ENCODE results near the gene TAF15. TPM values are rescaled to one million over a fixed set of nuclear protein-coding genes. Genes with fewer than 3 reads are reported as not detected.

Gene TAF15
- 100 to 1,000 TPM; 132 to 170 (median 146) TPM for total RNA-seq (2021; fragmentation: NEBNext Ultra II Directional; extraction: Animal tissue kit (Norgen Biotek cat#: 25700))
- long read RNA-seq, partial matches to known transcripts: 0 of 3 reads
- long read RNA-seq, other reads (novel, unspliced or antisense): 2 of 3 reads

DNA sequence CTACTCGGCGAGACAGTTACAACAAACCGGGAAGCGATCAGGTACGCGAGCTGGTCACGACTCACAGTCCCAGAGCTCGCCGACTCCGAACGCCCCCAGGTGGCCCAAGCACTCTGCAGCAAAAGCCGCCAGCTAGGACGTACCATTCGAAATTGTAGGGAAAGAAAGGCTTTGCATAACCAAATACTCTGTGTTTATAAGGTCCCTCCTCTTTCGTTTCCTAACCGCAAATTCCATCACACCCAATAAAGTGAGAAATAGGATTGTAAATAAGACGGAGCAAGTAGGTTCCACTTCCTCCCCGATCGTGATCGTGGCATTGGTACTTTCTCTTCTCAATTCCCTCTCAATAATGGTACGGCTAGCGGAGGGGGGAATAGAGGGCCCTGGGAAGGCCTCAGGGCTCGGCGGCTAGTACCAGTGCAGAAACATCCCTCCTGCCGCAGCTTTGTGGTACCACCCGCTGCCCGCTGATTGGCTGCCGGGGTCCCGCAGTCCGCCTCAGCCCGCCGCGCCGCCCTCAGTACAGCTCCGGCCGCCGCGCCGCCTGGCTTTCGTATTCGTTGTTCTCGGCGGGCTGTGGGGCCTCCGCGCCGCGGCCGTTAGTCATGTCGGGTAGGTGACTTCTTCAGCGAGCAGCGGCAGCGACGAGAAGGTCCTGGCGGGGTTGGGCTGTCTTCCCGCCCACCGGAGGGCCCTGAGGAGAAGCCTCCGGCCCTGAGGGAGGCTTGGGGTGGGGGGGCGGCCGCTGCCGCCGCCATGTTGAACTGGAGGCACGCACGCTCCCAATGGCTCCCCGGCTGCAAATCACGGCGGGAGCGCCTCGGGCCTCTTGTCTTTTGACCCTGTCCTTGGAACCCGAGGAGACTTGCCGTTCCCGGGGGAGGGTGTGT lies at the start of gene TAF15:
TSS of gene TAF15 (plus strand) at position 523 of the 893 bp plus-strand sequence. CDS start at position 609, 86 bp downstream.
- Mint-ChIP-seq H3K4me3 (peak within 1 kb of the TSS; percentile 98), H3K27ac (peak within 1 kb of the TSS; percentile 98), H3K9me3 (no peaks in the 10 kb centered on the region), H3K4me1 (ENCODE audit: low read depth) (peaks cover 55% of the 10 kb centered on the region), H3K36me3 (ENCODE audit: low read depth) (peaks cover 6% of the 10 kb centered on the region), H3K27me3 (ENCODE audit: insufficient read depth) (no peaks in the 10 kb centered on the region; the same call in none of the 2 replicates)
- TF ChIP-seq, protein P1, sequence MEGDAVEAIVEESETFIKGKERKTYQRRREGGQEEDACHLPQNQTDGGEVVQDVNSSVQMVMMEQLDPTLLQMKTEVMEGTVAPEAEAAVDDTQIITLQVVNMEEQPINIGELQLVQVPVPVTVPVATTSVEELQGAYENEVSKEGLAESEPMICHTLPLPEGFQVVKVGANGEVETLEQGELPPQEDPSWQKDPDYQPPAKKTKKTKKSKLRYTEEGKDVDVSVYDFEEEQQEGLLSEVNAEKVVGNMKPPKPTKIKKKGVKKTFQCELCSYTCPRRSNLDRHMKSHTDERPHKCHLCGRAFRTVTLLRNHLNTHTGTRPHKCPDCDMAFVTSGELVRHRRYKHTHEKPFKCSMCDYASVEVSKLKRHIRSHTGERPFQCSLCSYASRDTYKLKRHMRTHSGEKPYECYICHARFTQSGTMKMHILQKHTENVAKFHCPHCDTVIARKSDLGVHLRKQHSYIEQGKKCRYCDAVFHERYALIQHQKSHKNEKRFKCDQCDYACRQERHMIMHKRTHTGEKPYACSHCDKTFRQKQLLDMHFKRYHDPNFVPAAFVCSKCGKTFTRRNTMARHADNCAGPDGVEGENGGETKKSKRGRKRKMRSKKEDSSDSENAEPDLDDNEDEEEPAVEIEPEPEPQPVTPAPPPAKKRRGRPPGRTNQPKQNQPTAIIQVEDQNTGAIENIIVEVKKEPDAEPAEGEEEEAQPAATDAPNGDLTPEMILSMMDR (IDR thresholded peaks at IDR 0.05): peak; percentile 80
- peak; percentile 99 for DNase-seq

DNA sequence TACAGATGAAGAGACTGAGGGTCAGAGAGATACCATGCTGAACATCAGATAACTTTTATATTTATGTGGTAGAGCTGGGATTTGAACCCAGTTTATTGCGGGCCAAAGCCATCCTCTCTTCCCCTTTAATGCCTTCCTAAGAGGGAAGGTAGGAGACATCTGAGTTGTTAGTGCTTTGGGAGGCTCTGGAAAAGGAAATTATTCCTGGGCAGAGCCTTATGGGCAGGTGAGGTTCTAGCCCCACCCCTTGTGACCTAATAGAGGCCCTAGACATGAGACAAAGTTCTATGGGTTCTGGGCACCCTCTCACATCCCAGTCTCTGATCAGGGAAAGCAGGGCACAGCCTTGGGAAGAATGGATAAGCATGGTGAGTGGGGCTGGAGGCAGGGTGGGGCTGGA lies 48.7 kb upstream of the TAF15 start, which contains the start of gene C17orf50:
TSS of gene C17orf50 (plus strand) at position 301 of the 400 bp plus-strand sequence. CDS start at position 356, 55 bp downstream.
- Mint-ChIP-seq H3K27ac (no peak within 1 kb of the TSS), H3K36me3 (ENCODE audit: low read depth) (no peaks in the 10 kb centered on the region), H3K27me3 (ENCODE audit: insufficient read depth) (peaks cover 37% of the 10 kb centered on the region), H3K4me1 (ENCODE audit: low read depth) (peaks cover 10% of the 10 kb centered on the region), H3K4me3 (no peak within 1 kb of the TSS), H3K9me3 (no peaks in the 10 kb centered on the region)
- no peak for DNase-seq
- TF ChIP-seq, protein P1 (IDR thresholded peaks at IDR 0.05): no peak

DNA sequence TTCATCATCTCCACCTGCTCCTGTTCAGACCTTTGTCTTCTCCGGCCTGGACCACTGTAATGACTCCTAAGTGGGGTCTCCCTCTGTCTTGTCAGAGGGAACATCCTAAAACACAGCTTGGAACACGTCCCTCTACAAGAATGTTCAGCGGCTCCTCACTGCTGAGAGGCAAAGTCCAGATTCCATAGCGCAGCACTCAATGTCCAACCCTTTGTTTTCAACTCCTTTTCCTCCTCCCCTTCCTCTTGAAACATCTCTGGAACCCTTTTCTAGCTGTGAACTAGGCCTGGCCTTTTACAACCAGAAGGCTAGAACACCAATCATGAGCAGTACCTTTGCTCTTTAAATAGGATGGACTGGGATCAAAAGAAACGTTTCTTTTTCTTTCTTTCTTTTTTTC lies 47.7 kb upstream of the TAF15 start:
- no peak overlapping the region for H3K27ac Mint-ChIP-seq
- no peaks in the 10 kb centered on the region for H3K36me3 Mint-ChIP-seq (ENCODE audit: low read depth)
- H3K9me3 Mint-ChIP-seq: no peaks in the 10 kb centered on the region
- TF ChIP-seq, protein P1 (IDR thresholded peaks at IDR 0.05): no peak
- H3K4me1 Mint-ChIP-seq (ENCODE audit: low read depth): peaks cover 10% of the 10 kb centered on the region
- DNase-seq: no peak
- peaks cover 36% of the 10 kb centered on the region for H3K27me3 Mint-ChIP-seq (ENCODE audit: insufficient read depth)
- no peak overlapping the region for H3K4me3 Mint-ChIP-seq

DNA sequence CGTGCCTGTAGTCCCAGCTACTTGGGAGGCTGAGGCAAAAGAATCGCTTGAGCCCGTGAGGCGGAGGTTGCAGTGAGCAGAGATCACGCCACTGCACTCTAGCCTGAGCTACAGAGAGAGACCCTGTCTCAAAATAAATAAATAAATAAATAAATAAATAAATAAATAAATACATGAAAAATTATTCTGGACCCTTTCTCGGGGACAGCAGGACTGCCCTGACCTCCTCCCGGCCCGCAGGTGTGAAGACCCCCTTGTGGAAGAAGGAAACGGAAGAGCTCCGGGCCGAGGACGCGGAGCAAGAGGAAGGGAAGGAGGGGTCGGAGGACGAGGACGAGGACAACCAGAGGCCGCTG lies 45.5 kb upstream of the TAF15 start:
- Mint-ChIP-seq H3K4me3 (peak overlapping the region; percentile 45; the same call in 1 of the 2 replicates), H3K4me1 (ENCODE audit: low read depth) (peaks cover 10% of the 10 kb centered on the region), H3K36me3 (ENCODE audit: low read depth) (no peaks in the 10 kb centered on the region), H3K27ac (no peak overlapping the region; the same call in 1 of the 2 replicates), H3K9me3 (no peaks in the 10 kb centered on the region), H3K27me3 (ENCODE audit: insufficient read depth) (peaks cover 42% of the 10 kb centered on the region)
- TF ChIP-seq, protein P1 (IDR thresholded peaks at IDR 0.05): no peak
- no peak for DNase-seq

DNA sequence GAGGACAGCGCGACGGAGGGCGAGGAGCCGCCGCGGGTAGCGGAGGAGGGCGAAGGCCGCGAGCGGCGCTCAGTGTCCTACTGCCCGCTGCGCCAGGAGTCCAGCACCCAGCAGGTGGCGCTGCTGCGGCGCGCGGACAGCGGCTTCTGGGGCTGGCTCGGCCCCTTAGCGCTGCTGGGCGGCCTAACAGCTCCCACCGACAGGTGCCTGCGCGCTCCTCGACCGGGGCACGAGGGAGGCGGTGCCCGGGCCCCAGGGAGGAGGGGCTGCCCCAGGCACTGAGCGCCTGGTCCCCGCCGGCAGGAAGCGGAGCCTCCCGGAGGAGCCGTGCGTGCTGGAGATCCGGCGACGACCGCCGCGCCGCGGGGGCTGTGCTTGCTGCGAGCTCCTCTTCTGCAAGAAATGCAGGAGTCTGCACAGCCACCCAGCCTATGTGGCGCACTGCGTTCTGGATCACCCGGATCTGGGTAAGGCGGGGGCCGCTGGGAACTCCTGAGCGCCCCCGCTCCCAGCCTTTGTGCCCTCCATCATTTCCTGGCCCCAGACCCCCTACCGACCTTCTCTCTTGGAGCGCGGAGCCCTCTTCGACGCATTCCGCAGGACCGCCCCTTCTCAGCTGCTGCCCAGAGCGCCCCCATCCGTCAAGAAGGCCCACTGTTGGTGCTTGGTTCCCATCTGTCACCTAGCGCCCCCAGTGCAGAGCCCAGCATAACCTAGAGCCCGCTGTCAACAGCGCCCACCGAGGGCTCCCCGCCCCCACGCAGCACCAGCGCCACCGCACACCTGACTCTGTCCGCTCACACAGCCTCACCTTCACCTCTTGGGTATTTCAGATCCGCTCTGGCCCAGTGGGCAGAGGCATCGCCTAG lies 44.9 kb upstream of the TAF15 start:
- Mint-ChIP-seq H3K4me3 (peak overlapping the region; percentile 78), H3K9me3 (no peaks in the 10 kb centered on the region), H3K36me3 (ENCODE audit: low read depth) (no peaks in the 10 kb centered on the region), H3K27me3 (ENCODE audit: insufficient read depth) (peaks cover 42% of the 10 kb centered on the region), H3K27ac (no peak overlapping the region; the same call in 1 of the 2 replicates), H3K4me1 (ENCODE audit: low read depth) (peaks cover 10% of the 10 kb centered on the region)
- TF ChIP-seq, protein P1 (IDR thresholded peaks at IDR 0.05): peak; percentile 96
- DNase-seq: peak; percentile 69

All from HFFc6 (cell line).